Melanocyte of skin (primary cell): ENCODE measurements around the gene ZNF136. TPM values are rescaled to one million over a fixed set of nuclear protein-coding genes. Genes with fewer than 3 reads are reported as not detected.

ENCODE experiments used
- total RNA-seq, 2 donors: library from RNA; depleted of rRNA; stranded (reverse); fragments of >200 nt; gene quantifications; 2 replicates each; pipeline ENCODE4 v1.2.3, GENCODE V29; 2012

The ZNF136 gene
- total RNA-seq: 1 to 10 TPM; 6.3 to 7.9 TPM

GRCh38 chr19:12162882-12163806 lies at the start of gene ZNF136:
TSS of gene ZNF136 (plus strand) at chr19:12163096. CDS start at chr19:12163204, 108 bp downstream.

GRCh38 chr19:12139885-12140544 lies 22.9 kb upstream of the ZNF136 start, which contains the start of gene ZNF20:
TSS of gene ZNF20 (minus strand) at chr19:12140350. CDS start at chr19:12140182, 168 bp downstream.

GRCh38 chr19:12156223-12157058 lies 6.5 kb upstream of the ZNF136 start, which contains the start of gene ZNF625:
TSS of gene ZNF625 (minus strand) at chr19:12156734. CDS start at chr19:12156558, 176 bp downstream.

Other genes starting within 250 kb of the ZNF136 start
- 1 to 10 TPM; 6.9 to 8.3 TPM for gene ZNF700, start 238.0 kb upstream of the ZNF136 start, total RNA-seq
- 1 to 10 TPM in 1 of 2 donors, under 1 TPM in 1; 0.33 to 1.4 TPM for gene ZNF763, start 198.1 kb upstream of the ZNF136 start, total RNA-seq
- 1 to 10 TPM; 3.8 to 5.7 TPM for gene ZNF433, start 127.4 kb upstream of the ZNF136 start, total RNA-seq
- gene ZNF878, start 110.1 kb upstream of the ZNF136 start, total RNA-seq: under 1 TPM; 0.34 to 0.67 TPM
- gene ZNF844, start 98.4 kb upstream of the ZNF136 start, total RNA-seq: 1 to 10 TPM; 2.3 to 3.4 TPM
- gene ZNF20, start 22.7 kb upstream of the ZNF136 start, total RNA-seq: 1 to 10 TPM; 3.4 to 4.7 TPM
- 10 to 100 TPM; 11.0 to 11.7 TPM for gene ZNF625, start 6.4 kb upstream of the ZNF136 start, total RNA-seq
- 1 to 10 TPM; 4.8 to 6.7 TPM for gene ZNF44, start 131.8 kb downstream of the ZNF136 start, total RNA-seq
- gene ZNF563, start 170.5 kb downstream of the ZNF136 start, total RNA-seq: 1 to 10 TPM; 2.0 to 2.1 TPM
- gene ZNF442, start 202.6 kb downstream of the ZNF136 start, total RNA-seq: 1 to 10 TPM; 1.0 to 1.3 TPM
- 1 to 10 TPM; 2.0 to 2.8 TPM for gene ZNF799, start 238.2 kb downstream of the ZNF136 start, total RNA-seq